ENCODE measurements around the gene MAP2K7.
A peak's percentile ranks its signal among the peaks of the same experiment; 100 is the strongest.

The MAP2K7 gene

GRCh38 chr19:7932276-7932929 is 28.7 kb downstream of the MAP2K7 start:
- no peak for ATAC-seq
- TF ChIP-seq RARB (CRISPR knock-in tag; IDR thresholded peaks at IDR 0.05) (no peak), CREB5 (CRISPR knock-in tag; IDR thresholded peaks at IDR 0.05; ENCODE audit: low read depth) (no peak), ZFP3 (CRISPR knock-in tag; IDR thresholded peaks at IDR 0.05) (peak; percentile 96), GLIS3 (CRISPR knock-in tag; IDR thresholded peaks at IDR 0.05) (no peak), SNAI2 (CRISPR knock-in tag; IDR thresholded peaks at IDR 0.05) (no peak), ZNF8 (CRISPR knock-in tag; IDR thresholded peaks at IDR 0.05) (no peak), CSRNP3 (CRISPR knock-in tag; IDR thresholded peaks at IDR 0.05) (no peak)

DNA sequence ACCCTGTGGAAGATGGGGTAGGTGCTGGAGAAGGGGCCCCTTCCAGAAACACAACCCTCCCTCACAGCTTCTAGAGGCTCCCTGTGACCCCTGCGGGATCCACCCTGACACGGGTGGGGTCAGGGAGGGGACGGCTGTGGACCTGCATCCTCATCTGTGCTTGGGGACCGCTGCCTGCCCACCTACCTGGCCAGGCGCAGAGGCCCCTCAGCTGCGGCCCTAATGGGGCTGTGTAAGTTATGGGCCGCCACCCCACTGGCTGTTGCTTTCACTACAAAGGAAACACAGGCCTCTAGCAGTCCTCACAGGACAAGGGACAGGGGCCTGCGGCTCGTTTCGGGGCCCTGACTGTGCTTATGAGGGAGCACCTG is 29.2 kb downstream of the MAP2K7 start:
- no peak for TF ChIP-seq RARB (CRISPR knock-in tag; IDR thresholded peaks at IDR 0.05)
- no peak for TF ChIP-seq ESRRG (CRISPR knock-in tag; IDR thresholded peaks at IDR 0.05)
- no peak for ATAC-seq

- no peak for ATAC-seq
- TF ChIP-seq RARB (CRISPR knock-in tag; IDR thresholded peaks at IDR 0.05) (no peak), ZFP30 (CRISPR knock-in tag; IDR thresholded peaks at IDR 0.05) (no peak), ZNF8 (CRISPR knock-in tag; IDR thresholded peaks at IDR 0.05) (no peak), TOX (CRISPR knock-in tag; IDR thresholded peaks at IDR 0.05; ENCODE audit: borderline replicate concordance) (no peak), TSHZ2 (CRISPR knock-in tag; IDR thresholded peaks at IDR 0.05) (no peak), SNAI2 (CRISPR knock-in tag; IDR thresholded peaks at IDR 0.05) (no peak), CREB5 (CRISPR knock-in tag; IDR thresholded peaks at IDR 0.05; ENCODE audit: low read depth) (no peak), ZNF70 (CRISPR knock-in tag; IDR thresholded peaks at IDR 0.05) (no peak), ARNTL (CRISPR knock-in tag; IDR thresholded peaks at IDR 0.05; ENCODE audit: borderline replicate concordance, low read depth) (no peak), OSR1 (CRISPR knock-in tag; IDR thresholded peaks at IDR 0.05) (no peak), ISL1 (CRISPR knock-in tag; IDR thresholded peaks at IDR 0.05) (no peak), BACH2 (CRISPR knock-in tag; IDR thresholded peaks at IDR 0.05; ENCODE audit: borderline replicate concordance) (no peak), ZC3H10 (CRISPR knock-in tag; IDR thresholded peaks at IDR 0.05) (no peak), ZFP3 (CRISPR knock-in tag; IDR thresholded peaks at IDR 0.05) (no peak)
Observed at GRCh38 chr19:7933411-7933810, 29.7 kb downstream of the MAP2K7 start.

DNA sequence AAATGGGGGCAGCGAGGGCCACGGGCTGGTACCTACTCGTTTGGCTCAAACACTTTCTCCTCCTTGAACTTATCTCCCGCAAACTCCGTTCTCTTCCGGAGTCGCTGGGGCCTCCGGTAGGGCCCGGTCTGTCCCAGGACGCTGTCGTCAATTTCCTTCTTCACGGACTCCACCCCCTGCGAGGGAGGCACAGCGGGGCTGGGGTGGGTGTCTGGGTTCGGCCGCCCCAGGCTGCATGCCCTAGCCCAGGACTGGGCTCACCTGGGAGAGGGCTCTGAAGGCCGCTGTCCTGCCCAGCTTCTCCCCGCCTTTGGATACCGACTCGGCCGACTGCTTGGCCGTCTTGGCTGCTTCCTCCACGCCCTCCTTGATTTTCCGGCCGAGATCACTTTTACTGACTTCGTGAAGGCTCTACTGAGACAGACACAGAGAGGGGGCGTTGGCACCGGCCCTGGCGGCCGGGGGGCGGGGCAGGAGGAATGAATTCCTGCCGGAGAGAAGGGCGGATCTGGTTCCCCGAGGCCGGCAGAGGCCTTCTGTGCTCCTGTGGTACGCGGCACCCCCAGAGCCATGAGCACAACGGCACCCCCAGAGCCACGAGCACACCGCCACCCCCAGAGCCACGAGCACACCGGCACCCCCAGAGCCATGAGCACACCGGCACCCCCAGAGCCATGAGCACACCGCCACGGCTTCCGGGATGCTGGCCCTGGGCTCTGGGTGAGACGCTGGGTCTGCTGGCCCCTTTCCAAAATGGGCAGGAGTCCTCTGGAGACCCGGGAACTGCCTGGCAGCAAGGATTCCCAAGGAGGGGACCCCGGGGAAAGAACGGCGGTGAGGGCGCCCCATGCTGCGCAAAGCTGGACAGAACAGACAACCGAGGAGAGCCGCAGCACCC is 30.4 kb downstream of the MAP2K7 start:
- ATAC-seq = no peak
- TF ChIP-seq SNAI2 (CRISPR knock-in tag; IDR thresholded peaks at IDR 0.05) (no peak), CREB5 (CRISPR knock-in tag; IDR thresholded peaks at IDR 0.05; ENCODE audit: low read depth) (no peak), ZFP30 (CRISPR knock-in tag; IDR thresholded peaks at IDR 0.05) (no peak), ZC3H10 (CRISPR knock-in tag; IDR thresholded peaks at IDR 0.05) (no peak), CSRNP3 (CRISPR knock-in tag; IDR thresholded peaks at IDR 0.05) (no peak), GLIS3 (CRISPR knock-in tag; IDR thresholded peaks at IDR 0.05) (no peak), RARB (CRISPR knock-in tag; IDR thresholded peaks at IDR 0.05) (no peak), ESRRG (CRISPR knock-in tag; IDR thresholded peaks at IDR 0.05) (no peak), ISL1 (CRISPR knock-in tag; IDR thresholded peaks at IDR 0.05) (no peak), OSR1 (CRISPR knock-in tag; IDR thresholded peaks at IDR 0.05) (no peak), PATZ1 (CRISPR knock-in tag; IDR thresholded peaks at IDR 0.05; ENCODE audit: borderline replicate concordance) (no peak), TOX (CRISPR knock-in tag; IDR thresholded peaks at IDR 0.05; ENCODE audit: borderline replicate concordance) (no peak), ZNF565 (CRISPR knock-in tag; conservative IDR thresholded peaks at IDR 0.05; ENCODE audit: low read depth) (no peak), ZNF8 (CRISPR knock-in tag; IDR thresholded peaks at IDR 0.05) (no peak), ARNTL (CRISPR knock-in tag; IDR thresholded peaks at IDR 0.05; ENCODE audit: borderline replicate concordance, low read depth) (no peak)
